Gastrocnemius medialis (tissue), 4 donors: Measurements from ENCODE around the gene C3. TPM values are rescaled to one million over a fixed set of nuclear protein-coding genes. Genes with fewer than 3 reads are reported as not detected.
A peak's percentile ranks its signal among the peaks of the same experiment; 100 is the strongest.

Source experiments
- ATAC-seq, 2 donors: fragments of 150-250 bp; one replicate each; pipeline ENCODE4 v1.9.1; 2016
- DNase-seq, 2 donors: peaks; one replicate each; pipeline ENCODE4 v3.0.0-alpha.2; 2019
- H3K27ac ChIP-seq, 4 donors: fragments of 200-600 bp; sonication (generic); 1 replicate in 1 of 4; 2 replicates in 3 of 4; pipeline ENCODE4 v1.5.1; 2016 to 2018; ENCODE audit warnings: mild to moderate bottlenecking in 2 of 4, moderate library complexity in 1 of 4
- H3K27me3 ChIP-seq, 3 donors: fragments of 200-600 bp; sonication (generic) in 2 of 3; 1 replicate in 1 of 3; 2 replicates in 2 of 3; pipeline versions ENCODE4 v1.5.1 to v1.6.0; 2016 to 2019; ENCODE audit warnings: mild to moderate bottlenecking in 1 of 3, moderate library complexity in 1 of 3
- H3K36me3 ChIP-seq, 2 donors: fragments of 200-600 bp; sonication (generic) in 1 of 2; one replicate each; pipeline ENCODE4 v1.5.1; 2017 to 2018
- H3K4me1 ChIP-seq, 2 donors: fragments of 200-600 bp; sonication (generic) in 1 of 2; one replicate each; pipeline ENCODE4 v1.5.1; 2016 to 2017; ENCODE audit warnings: mild to moderate bottlenecking in 2 of 2
- H3K4me3 ChIP-seq, 4 donors: fragments of 200-600 bp; sonication (generic) in 3 of 4; 1 replicate in 1 of 4; 2 replicates in 3 of 4; pipeline ENCODE4 v1.5.1; 2016 to 2019; ENCODE audit warnings: mild to moderate bottlenecking in 2 of 4
- H3K9me3 ChIP-seq, 3 donors: fragments of 200-600 bp; sonication (generic) in 2 of 3; 1 replicate in 1 of 3; 2 replicates in 2 of 3; pipeline ENCODE4 v1.5.1; 2016 to 2019
- CTCF ChIP-seq, 5 experiments: fragments of 450-650 bp in 3 of 5; fragments of 200-600 bp in 2 of 5; sonication (generic) in 2 of 5; IDR thresholded peaks in 4 of 5; conservative IDR thresholded peaks in 1 of 5; 1 replicate in 4 of 5; 2 replicates in 1 of 5; pipeline ENCODE4 v1.5.1; 2016 to 2019; ENCODE audit warnings: antibody characterized with exemption in 5 of 5, mild to moderate bottlenecking in 3 of 5, moderate library complexity in 3 of 5
- POLR2A ChIP-seq, 2 donors: fragments of 450-650 bp; IDR thresholded peaks; one replicate each; pipeline ENCODE4 v1.6.1; 2017; ENCODE audit warnings: antibody characterized with exemption in 2 of 2, mild to moderate bottlenecking in 2 of 2, moderate library complexity in 2 of 2
- in situ Hi-C, 4 donors: fragments of 200-750 bp; cut with MboI; loops; one replicate each; pipeline versions ENCODE4 v1.15.0 to v1.8.0; 2017; ENCODE audit warnings: low sequenced_read_pairs in 4 of 4
- intact Hi-C: fragments of 100-400 bp; cut with DNase I; formaldehyde crosslinking; loops from one replicate; pipeline ENCODE4 v1.15.1; 2023; ENCODE audit warnings: low total_unique reads
- total RNA-seq, 4 donors: library from RNA; depleted of rRNA; stranded (reverse); fragments of >200 nt; gene quantifications; one replicate each; pipeline versions ENCODE4 v1.1.0 to v1.2.3, GENCODE V29; 2016

Gene C3
- total RNA-seq, 4 donors from 2014 or later, result 25.9 to 121 (median 70.6) TPM

DNA sequence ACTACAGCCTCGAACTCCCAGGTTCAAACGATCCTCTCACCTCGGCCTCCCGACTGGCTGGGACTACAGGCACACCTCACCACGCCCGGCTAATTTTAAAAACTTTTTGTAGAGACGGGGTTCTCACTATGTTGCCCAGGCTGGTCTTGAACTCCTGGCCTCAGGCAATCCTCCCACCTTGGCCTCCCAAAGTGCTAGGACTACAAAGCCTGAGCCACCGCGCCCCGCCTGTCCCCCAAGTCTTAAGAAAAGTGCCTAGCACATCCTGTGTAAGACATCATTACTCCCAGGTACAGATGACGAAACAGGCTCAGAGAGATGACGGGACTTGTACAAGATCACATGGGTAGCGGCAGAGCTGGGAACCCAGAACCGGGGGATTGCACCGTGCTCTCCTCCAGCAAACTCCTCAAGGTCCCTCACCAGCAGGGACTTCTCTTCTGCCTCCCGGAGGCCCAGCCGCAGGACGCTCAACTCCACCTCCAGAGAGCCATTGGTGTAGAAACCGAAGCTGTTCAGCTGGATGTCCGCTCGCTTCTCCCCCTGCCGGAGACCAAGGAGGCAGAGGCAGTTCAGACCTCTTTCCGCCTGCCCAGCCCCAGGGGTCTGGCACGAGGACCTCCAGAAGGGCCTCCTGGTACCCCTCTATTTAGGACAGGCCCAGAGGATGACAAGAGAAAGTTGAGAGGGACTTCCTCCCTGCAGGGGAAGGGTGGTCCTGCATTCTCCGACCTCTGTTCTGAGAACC is 15.9 kb upstream of the C3 start:
- in situ Hi-C loops, result loop anchor here in 2 of 4 donors (10.0 to 25.0 kb wide), 3 partner anchors 128 to 349 kb away; partner anchors contain the start of genes GTF2F1 (in 1 of the 2), PSPN (in 1 of the 2) and TUBB4A (in 1 of the 2)

GRCh38 chr19:6735181-6735911 is 14.9 kb upstream of the C3 start:
- intact Hi-C loops (loop anchor here (5.0 to 10.0 kb wide), 4 partner anchors 203 to 889 kb away; partner anchors contain the start of genes NDUFA11, PET100, SLC25A23 and TNFSF9), in situ Hi-C loops (loop anchor here in 2 of 4 donors (10.0 to 25.0 kb wide), 3 partner anchors 129 to 348 kb away; partner anchors contain the start of genes GTF2F1 (in 1 of the 2), PSPN (in 1 of the 2) and TUBB4A (in 1 of the 2))
- no peak overlapping the region for H3K4me3 ChIP-seq

More for the DNA sequence above, 15.9 kb upstream of the C3 start:
- Histone ChIP-seq H3K27me3 (no peaks in the 10 kb centered on the region), H3K4me3 (peak overlapping the region; percentile 83 to 98 (median 88)), H3K36me3 (peaks cover 0 to 21% of the 10 kb centered on the region in 2 donors), H3K27ac (peak overlapping the region; percentile 91 to 97 (median 95)), H3K9me3 (no peaks in the 10 kb centered on the region), H3K4me1 (peaks cover 25 to 34% of the 10 kb centered on the region in 2 donors)
- intact Hi-C loops, result loop anchor here (2.0 to 10.0 kb wide), 5 partner anchors 204 to 888 kb away; partner anchors contain the start of genes NDUFA11, PET100, SLC25A23 and TNFSF9
- ATAC-seq, result no peak
- DNase-seq, result peak; percentile 48 to 68
- TF ChIP-seq CTCF (IDR thresholded peaks at IDR 0.05 in 4 of 5, conservative IDR thresholded peaks at IDR 0.05 in 1 of 5) (peak; percentile 19 to 62 (median 50)), POLR2A (IDR thresholded peaks at IDR 0.05) (peak; percentile 17 to 18)

DNA sequence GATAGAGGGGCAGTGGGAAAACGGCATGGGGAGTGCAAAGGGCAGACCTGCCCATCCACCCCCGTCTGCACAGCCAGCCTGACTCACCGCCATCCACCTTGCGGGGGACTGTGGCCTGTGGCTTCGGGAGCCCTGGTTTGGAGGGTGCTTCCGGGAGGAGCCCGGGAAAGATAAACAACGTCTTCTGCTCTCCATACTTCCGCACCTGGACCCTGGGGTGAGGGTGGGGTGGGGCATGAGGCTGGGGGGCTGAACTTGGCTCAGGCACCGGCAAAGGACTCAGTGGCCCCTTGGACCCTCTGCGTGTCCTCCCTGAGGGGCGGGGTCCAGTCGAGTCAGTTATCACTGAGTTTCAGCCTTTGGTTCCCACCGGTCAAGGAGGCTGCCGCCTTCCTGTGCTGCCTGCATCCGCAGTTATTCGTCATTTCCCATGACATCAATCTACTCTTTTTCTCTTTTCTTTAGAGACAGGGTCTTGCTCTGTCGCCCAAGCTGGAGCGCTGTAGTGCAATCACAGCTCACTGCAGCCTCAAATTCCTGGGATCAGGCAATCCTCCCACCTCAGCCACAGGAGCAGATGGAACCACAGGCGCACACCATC is 13.7 kb upstream of the C3 start:
- intact Hi-C loops, result loop anchor here (10.0 kb wide), 3 partner anchors 279 to 891 kb away; partner anchors contain the start of genes NDUFA11, PET100, SLC25A23 and VMAC
- in situ Hi-C loops, result loop anchor here in 2 of 4 donors (10.0 to 25.0 kb wide), 3 partner anchors 131 to 347 kb away; partner anchors contain the start of genes GTF2F1 (in 1 of the 2), PSPN (in 1 of the 2) and TUBB4A (in 1 of the 2)
- TF ChIP-seq POLR2A (IDR thresholded peaks at IDR 0.05) (no peak), CTCF (IDR thresholded peaks at IDR 0.05 in 4 of 5, conservative IDR thresholded peaks at IDR 0.05 in 1 of 5) (no peak)
- Histone ChIP-seq H3K27me3 (no peaks in the 10 kb centered on the region), H3K4me1 (peaks cover 21 to 27% of the 10 kb centered on the region in 2 donors), H3K9me3 (no peaks in the 10 kb centered on the region), H3K27ac (no peak overlapping the region), H3K36me3 (peaks cover 0 to 24% of the 10 kb centered on the region in 2 donors), H3K4me3 (no peak overlapping the region)
- DNase-seq, result no peak
- no peak for ATAC-seq

More at GRCh38 chr19:6735181-6735911, 14.9 kb upstream of the C3 start:
- Histone ChIP-seq H3K27ac (peak overlapping the region in 2 of 4 donors; percentile 91 to 95), H3K36me3 (peaks cover 0 to 24% of the 10 kb centered on the region in 2 donors), H3K4me1 (peaks cover 21 to 28% of the 10 kb centered on the region in 2 donors), H3K27me3 (no peaks in the 10 kb centered on the region), H3K9me3 (no peaks in the 10 kb centered on the region)
- TF ChIP-seq POLR2A (IDR thresholded peaks at IDR 0.05), result no peak
- no peak for TF ChIP-seq CTCF (IDR thresholded peaks at IDR 0.05 in 4 of 5, conservative IDR thresholded peaks at IDR 0.05 in 1 of 5)
- ATAC-seq, result no peak
- no peak for DNase-seq
